Hepatocyte (in vitro differentiated cells): ENCODE data around the gene RGS18. TPM values are rescaled to one million over a fixed set of nuclear protein-coding genes. Genes with fewer than 3 reads are reported as not detected.
"Not testable (repeated sequence)": the region's sequence is repeated elsewhere in the genome, so short reads cannot be mapped to it uniquely, and the experiment has no call there.

Experiments used
- DNase-seq: peaks from one replicate; pipeline ENCODE4 v3.0.0-alpha.2; 2016; ENCODE audit warnings: low spot score
- H2AFZ ChIP-seq: fragments of 200-600 bp; sonication (generic); 2 replicates; pipeline ENCODE4 v1.6.0; 2016; ENCODE audit warnings: antibody characterized with exemption, mild to moderate bottlenecking
- H3K27ac ChIP-seq: fragments of 200-600 bp; sonication (generic); 2 replicates; pipeline ENCODE4 v1.5.1; 2016; ENCODE audit warnings: mild to moderate bottlenecking
- H3K27me3 ChIP-seq: fragments of 200-600 bp; sonication (generic); 2 replicates; pipeline ENCODE4 v1.6.1; 2016
- H3K36me3 ChIP-seq: fragments of 200-600 bp; sonication (generic); replicated peaks from 2 replicates; pipeline ENCODE4 v1.5.1; 2016; ENCODE audit warnings: low read depth; ENCODE audit not compliant: insufficient read depth
- H3K4me1 ChIP-seq: fragments of 200-600 bp; sonication (generic); 2 replicates; pipeline ENCODE4 v1.5.1; 2016; ENCODE audit warnings: mild to moderate bottlenecking, moderate library complexity; ENCODE audit not compliant: insufficient read depth
- H3K4me2 ChIP-seq: fragments of 200-600 bp; sonication (generic); 2 replicates; pipeline ENCODE4 v1.6.0; 2016
- H3K4me3 ChIP-seq: fragments of 200-600 bp; sonication (generic); 2 replicates; pipeline ENCODE4 v1.5.1; 2016; ENCODE audit warnings: mild to moderate bottlenecking
- H3K79me2 ChIP-seq: fragments of 200-600 bp; sonication (generic); 2 replicates; pipeline ENCODE4 v1.6.0; 2017; ENCODE audit warnings: mild to moderate bottlenecking
- H3K9me2 ChIP-seq: fragments of 200-600 bp; sonication (generic); replicated peaks from 2 replicates; pipeline ENCODE4 v1.6.0; 2017; ENCODE audit warnings: mild to moderate bottlenecking; ENCODE audit not compliant: insufficient read depth
- H3K9me3 ChIP-seq: fragments of 200-600 bp; sonication (generic); 2 replicates; pipeline ENCODE4 v1.5.1; 2016; ENCODE audit warnings: low read depth, mild to moderate bottlenecking
- H4K20me1 ChIP-seq: fragments of 200-600 bp; sonication (generic); 2 replicates; pipeline ENCODE4 v1.6.0; 2016; ENCODE audit warnings: mild to moderate bottlenecking; ENCODE audit not compliant: insufficient read depth, poor library complexity, severe bottlenecking
- CTCF ChIP-seq: fragments of 200-600 bp; sonication (generic); IDR thresholded peaks from 2 replicates; pipeline ENCODE4 v1.5.1; 2016; ENCODE audit warnings: antibody characterized with exemption, mild to moderate bottlenecking; ENCODE audit not compliant: poor library complexity
- EZH2 ChIP-seq: fragments of 200-600 bp; sonication (generic); IDR thresholded peaks from 2 replicates; pipeline ENCODE4 v1.6.1; 2016; ENCODE audit warnings: antibody characterized with exemption, mild to moderate bottlenecking, borderline replicate concordance
- EZH2phosphoT487 ChIP-seq: fragments of 200-600 bp; sonication (generic); IDR thresholded peaks from one replicate; pipeline ENCODE4 v1.6.1; 2018; ENCODE audit warnings: antibody characterized with exemption, mild to moderate bottlenecking, low read depth, moderate library complexity; ENCODE audit not compliant: unreplicated experiment, severe bottlenecking
- WGBS: methylation state at CpG from one replicate; pipeline ENCODE4 v1.1.6; 2016; ENCODE audit warnings: low lambda C conversion rate; ENCODE audit errors: missing lambda C conversion rate; 5-methylcytosine and 5-hydroxymethylcytosine counted together
- polyA plus RNA-seq: library from polyadenylated mRNA; unstranded; fragments of >200 nt; fragmentation: Nextera tagmentation; extraction: Ambion mirVana; gene quantifications from 2 replicates; pipeline ENCODE4 v1.2.1, GENCODE V29; 2016
- total RNA-seq: library from RNA; depleted of rRNA; stranded (reverse); fragments of >200 nt; gene quantifications from 2 replicates; pipeline ENCODE4 v1.2.3, GENCODE V29; 2014

Gene RGS18
- total and polyA plus RNA-seq, 2 experiments from 2014 or later, result 0.13 TPM; not detected in 1

DNA sequence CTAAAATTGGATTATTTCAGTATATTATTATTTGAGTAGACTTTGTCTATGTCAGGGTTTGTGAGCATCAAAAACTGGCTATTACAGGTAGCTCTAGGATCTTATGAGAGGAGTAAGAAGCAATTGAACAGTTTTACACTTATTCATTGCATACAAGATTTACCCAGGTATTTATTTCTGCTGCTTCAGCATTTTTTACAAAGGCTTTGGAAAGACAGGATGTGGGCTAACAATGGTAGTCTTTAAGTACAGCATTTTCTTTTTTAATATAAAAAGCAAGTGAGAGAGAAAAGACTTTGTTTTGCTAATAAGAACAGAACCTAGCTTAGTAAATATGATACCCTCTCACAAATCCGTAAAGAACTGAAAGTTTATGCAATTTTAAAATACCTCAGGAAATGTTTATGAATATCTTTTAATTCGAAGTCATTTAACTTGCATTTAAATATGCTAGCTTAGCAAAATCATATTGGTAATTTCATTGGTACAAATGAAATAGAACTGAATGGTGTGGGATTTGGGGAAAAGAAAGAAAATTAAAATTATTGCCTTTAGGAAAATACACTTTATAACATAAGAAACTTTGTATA, 32.1 kb upstream of the RGS18 start:
- Histone ChIP-seq H3K4me2 (no peak overlapping the region), H3K27ac (no peak overlapping the region), H3K9me2 (no peaks in the 10 kb centered on the region), H4K20me1 (no peaks in the 10 kb centered on the region), H3K79me2 (no peaks in the 10 kb centered on the region), H3K4me3 (no peak overlapping the region), H2AFZ (no peak overlapping the region), H3K4me1 (no peaks in the 10 kb centered on the region), H3K9me3 (no peaks in the 10 kb centered on the region), H3K36me3 (no peaks in the 10 kb centered on the region), H3K27me3 (no peaks in the 10 kb centered on the region)
- WGBS, result 71% methylated on average over 2 of the region's 2 CpGs
- no peak for TF ChIP-seq EZH2phosphoT487
- no peak for TF ChIP-seq EZH2
- no peak for TF ChIP-seq CTCF
- no peak for DNase-seq

DNA sequence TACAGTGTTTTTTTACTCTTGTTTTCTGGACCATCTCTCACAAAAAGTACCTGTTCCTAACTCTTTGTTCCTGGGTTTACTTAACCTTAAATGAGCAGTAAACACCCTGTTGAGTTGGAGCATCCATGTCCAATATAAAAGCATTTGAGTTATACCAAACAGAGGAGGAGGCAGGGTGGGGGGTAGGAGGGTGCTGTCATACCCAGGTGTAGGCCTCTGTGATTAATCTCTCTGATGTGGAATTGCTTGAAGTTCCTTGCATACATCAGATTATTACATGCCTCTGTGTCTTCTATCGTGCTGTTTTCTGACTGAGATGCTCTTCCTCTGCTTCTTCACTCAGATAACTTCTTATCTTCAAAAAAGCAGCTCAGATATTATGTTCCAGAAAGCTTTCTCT, 28.1 kb upstream of the RGS18 start:
- Histone ChIP-seq H2AFZ (no peak overlapping the region), H3K27ac (no peak overlapping the region), H3K27me3 (no peaks in the 10 kb centered on the region), H3K4me3 (no peak overlapping the region), H3K79me2 (no peaks in the 10 kb centered on the region), H3K9me3 (no peaks in the 10 kb centered on the region), H3K4me1 (no peaks in the 10 kb centered on the region), H3K9me2 (no peaks in the 10 kb centered on the region), H3K36me3 (no peaks in the 10 kb centered on the region), H3K4me2 (no peak overlapping the region), H4K20me1 (no peaks in the 10 kb centered on the region)
- TF ChIP-seq EZH2 (no peak), EZH2phosphoT487 (no peak), CTCF (no peak)
- DNase-seq, result no peak
- 87% methylated on average over 1 of the region's 1 CpG for WGBS

- not testable (repeated sequence) for H3K36me3 ChIP-seq, H3K79me2 ChIP-seq, DNase-seq, H3K27me3 ChIP-seq, H3K9me3 ChIP-seq, H2AFZ ChIP-seq, H3K4me2 ChIP-seq, H4K20me1 ChIP-seq, H3K4me3 ChIP-seq, H3K9me2 ChIP-seq, H3K4me1 ChIP-seq, H3K27ac ChIP-seq
- 88% methylated on average over 5 of the region's 5 CpGs for WGBS
These were observed 27.4 kb upstream of the RGS18 start for GRCh38 chr1:192130865-192131264.

- no peak overlapping the region for H2AFZ ChIP-seq
- no peak overlapping the region for H3K27ac ChIP-seq
- H3K9me2 ChIP-seq, result no peaks in the 10 kb centered on the region
- H3K27me3 ChIP-seq, result no peaks in the 10 kb centered on the region
- DNase-seq, result no peak
- no peaks in the 10 kb centered on the region for H3K36me3 ChIP-seq
- no peaks in the 10 kb centered on the region for H3K79me2 ChIP-seq
- no peaks in the 10 kb centered on the region for H4K20me1 ChIP-seq
- no peak overlapping the region for H3K4me2 ChIP-seq
- H3K4me1 ChIP-seq, result no peaks in the 10 kb centered on the region
- no peak for TF ChIP-seq EZH2
- TF ChIP-seq EZH2phosphoT487, result no peak
- no peak for TF ChIP-seq CTCF
- no peak overlapping the region for H3K4me3 ChIP-seq
- WGBS, result 82% methylated on average over 4 of the region's 4 CpGs
- no peaks in the 10 kb centered on the region for H3K9me3 ChIP-seq
These were observed 26.3 kb upstream of the RGS18 start for GRCh38 chr1:192131914-192132313.
